ENCODE data around the gene CMTM5. TPM values are rescaled to one million over a fixed set of nuclear protein-coding genes. Genes with fewer than 3 reads are reported as not detected.

The CMTM5 gene
- total and polyA plus RNA-seq, 8 donors, result 0.61 to 1.3 (median 1.1) TPM; not detected in 4

- TF ChIP-seq POLR2AphosphoS5 (IDR thresholded peaks at IDR 0.05), result no peak
- H3K36me3 ChIP-seq, result peaks cover 0 to 15% (median 3%) of the 10 kb centered on the region in 4 donors
- peaks cover 0 to 18% (median 18%) of the 10 kb centered on the region in 3 donors for H3K27me3 ChIP-seq
- no peaks in the 10 kb centered on the region for H3K9me3 ChIP-seq
- WGBS, 5 donors, result 86 to 93% (median 88%) methylated on average over 6 of the region's 6 CpGs
- peaks cover 9 to 19% (median 17%) of the 10 kb centered on the region in 4 donors for H3K4me1 ChIP-seq
- intact Hi-C loops (cut with DNase I; ENCODE audit: low total_unique reads), result no loop called here
- H3K4me3 ChIP-seq, result no peak overlapping the region
- no peak overlapping the region for H3K27ac ChIP-seq
- no peak for DNase-seq
These were observed 28.6 kb upstream of the CMTM5 start for GRCh38 chr14:23348297-23348655.

GRCh38 chr14:23349156-23349845, 27.5 kb upstream of the CMTM5 start:
- peaks cover 0 to 15% (median 3%) of the 10 kb centered on the region in 4 donors for H3K36me3 ChIP-seq
- peaks cover 9 to 21% (median 18%) of the 10 kb centered on the region in 4 donors for H3K4me1 ChIP-seq
- H3K4me3 ChIP-seq, result no peak overlapping the region
- no peaks in the 10 kb centered on the region for H3K9me3 ChIP-seq
- peaks cover 0 to 26% (median 20%) of the 10 kb centered on the region in 3 donors for H3K27me3 ChIP-seq
- intact Hi-C loops (cut with DNase I; ENCODE audit: low total_unique reads), result no loop called here
- DNase-seq, result no peak
- WGBS, 5 donors, result 89 to 91% (median 90%) methylated on average over 8 of the region's 8 CpGs
- H3K27ac ChIP-seq, result no peak overlapping the region
- TF ChIP-seq EP300 (IDR thresholded peaks at IDR 0.05), result no peak
- no peak for TF ChIP-seq POLR2AphosphoS5 (IDR thresholded peaks at IDR 0.05)
- TF ChIP-seq CTCF (IDR thresholded peaks at IDR 0.05), result no peak
- TF ChIP-seq POLR2A (IDR thresholded peaks at IDR 0.05), result no peak

GRCh38 chr14:23351681-23352505, 25.0 kb upstream of the CMTM5 start:
- WGBS, 5 donors, result 9 to 12% (median 10%) methylated on average over 29 to 61 of the region's 61 CpGs
- H3K27ac ChIP-seq, result peak overlapping the region; percentile 11 to 72 (median 29)
- TF ChIP-seq POLR2AphosphoS5 (IDR thresholded peaks at IDR 0.05) (no peak), POLR2A (IDR thresholded peaks at IDR 0.05) (no peak), EP300 (IDR thresholded peaks at IDR 0.05) (no peak), CTCF (IDR thresholded peaks at IDR 0.05) (no peak)
- peak in 1 of 2 donors; percentile 67 for DNase-seq
- H3K36me3 ChIP-seq, result peaks cover 0 to 16% (median 3%) of the 10 kb centered on the region in 4 donors
- peaks cover 9 to 21% (median 18%) of the 10 kb centered on the region in 4 donors for H3K4me1 ChIP-seq
- peak overlapping the region; percentile 47 to 71 (median 58) for H3K4me3 ChIP-seq
- H3K27me3 ChIP-seq, result peaks cover 0 to 29% (median 21%) of the 10 kb centered on the region in 3 donors
- no peaks in the 10 kb centered on the region for H3K9me3 ChIP-seq
- intact Hi-C loops (cut with DNase I; ENCODE audit: low total_unique reads), result no loop called here

GRCh38 chr14:23352506-23353432, 24.1 kb upstream of the CMTM5 start, which contains the start of gene SLC22A17:
Gene SLC22A17, minus strand, starts transcription at chr14:23352887.
- peak within 1 kb of the TSS; percentile 11 to 72 (median 29) for H3K27ac ChIP-seq
- H3K9me3 ChIP-seq, result no peaks in the 10 kb centered on the region
- H3K4me1 ChIP-seq, result peaks cover 9 to 21% (median 18%) of the 10 kb centered on the region in 4 donors
- H3K4me3 ChIP-seq, result peak within 1 kb of the TSS; percentile 47 to 71 (median 58)
- H3K27me3 ChIP-seq, result peaks cover 0 to 29% (median 21%) of the 10 kb centered on the region in 3 donors
- peaks cover 0 to 17% (median 8%) of the 10 kb centered on the region in 4 donors for H3K36me3 ChIP-seq
- intact Hi-C loops (cut with DNase I; ENCODE audit: low total_unique reads), result no loop called here
- peak in 1 of 4 donors; percentile 42 for TF ChIP-seq POLR2A (IDR thresholded peaks at IDR 0.05)
- TF ChIP-seq EP300 (IDR thresholded peaks at IDR 0.05), result no peak
- no peak for TF ChIP-seq CTCF (IDR thresholded peaks at IDR 0.05)
- peak; percentile 68 to 86 (median 74) for TF ChIP-seq POLR2AphosphoS5 (IDR thresholded peaks at IDR 0.05)
- peak; percentile 65 to 95 for DNase-seq
- 1 to 3% (median 2%) methylated on average over 39 to 42 of the region's 42 CpGs for WGBS, 5 donors

All from stomach (tissue), 9 donors.